CD8-positive, alpha-beta memory T cell (primary cell): ENCODE measurements around the gene MTRF1. TPM values are rescaled to one million over a fixed set of nuclear protein-coding genes. Genes with fewer than 3 reads are reported as not detected.
"Not testable (repeated sequence)": the region's sequence is repeated elsewhere in the genome, so short reads cannot be mapped to it uniquely, and the experiment has no call there.

Experiments used
- CTCF ChIA-PET: fragments of 350-600 bp; sonication (Branson Sonifier 250); formaldehyde crosslinking; loops from one replicate; lab custom pipeline; 2021; ENCODE audit warnings: antibody characterized with exemption; lab: Charles Lee
- POLR2A ChIA-PET: fragments of 350-600 bp; sonication (Branson Sonifier 250); formaldehyde crosslinking; loops from one replicate; lab custom pipeline; 2021; ENCODE audit warnings: antibody characterized with exemption; lab: Charles Lee
- DNase-seq, 5 donors: peaks; one replicate each; pipeline versions ENCODE4 v3.0.0 to v3.0.0-alpha.2; 2020 to 2022; ENCODE audit warnings: mixed read lengths in 1 of 5
- H3K27ac ChIP-seq: one replicate; pipeline ENCODE4 v1.7.0; 2013; ENCODE audit warnings: low read depth, mild to moderate bottlenecking, low read length, moderate library complexity
- H3K27me3 ChIP-seq: 2 replicates; pipeline ENCODE4 v1.7.0; 2013; ENCODE audit warnings: low read length, mild to moderate bottlenecking; ENCODE audit not compliant: insufficient read depth, poor library complexity, severe bottlenecking
- H3K36me3 ChIP-seq: 2 replicates; pipeline ENCODE4 v1.7.0; 2013; ENCODE audit warnings: mild to moderate bottlenecking, low read length, moderate library complexity; ENCODE audit not compliant: insufficient read depth
- H3K4me1 ChIP-seq: 2 replicates; pipeline ENCODE4 v1.7.0; 2013; ENCODE audit warnings: mild to moderate bottlenecking, low read length, moderate library complexity; ENCODE audit not compliant: insufficient read depth
- H3K4me3 ChIP-seq: 2 replicates; pipeline ENCODE4 v1.7.0; 2013; ENCODE audit warnings: mild to moderate bottlenecking, low read length
- H3K9me3 ChIP-seq: 2 replicates; pipeline ENCODE4 v1.7.0; 2013; ENCODE audit warnings: mild to moderate bottlenecking, low read length
- H3K27ac Mint-ChIP-seq, 8 donors: one replicate each; pipeline ENCODE4 v1.8.0; 2020 to 2021; ENCODE audit warnings: mixed read lengths in 8 of 8, mild to moderate bottlenecking in 6 of 8, inconsistent platforms in 3 of 8, moderate library complexity in 3 of 8
- H3K27me3 Mint-ChIP-seq, 2 donors: one replicate each; pipeline ENCODE4 v1.8.0; 2020 to 2021; ENCODE audit warnings: mixed read lengths in 2 of 2, mild to moderate bottlenecking in 1 of 2, moderate library complexity in 1 of 2
- H3K36me3 Mint-ChIP-seq, 3 donors: one replicate each; pipeline ENCODE4 v1.8.0; 2020 to 2021; ENCODE audit warnings: mixed read lengths in 3 of 3, inconsistent platforms in 1 of 3, mild to moderate bottlenecking in 1 of 3
- H3K4me1 Mint-ChIP-seq, 3 donors: one replicate each; pipeline ENCODE4 v1.8.0; 2020 to 2021; ENCODE audit warnings: mixed read lengths in 3 of 3, inconsistent platforms in 1 of 3, mild to moderate bottlenecking in 1 of 3
- H3K4me3 Mint-ChIP-seq, 7 donors: one replicate each; pipeline ENCODE4 v1.8.0; 2020 to 2021; ENCODE audit warnings: mixed read lengths in 7 of 7, mild to moderate bottlenecking in 6 of 7, moderate library complexity in 4 of 7, inconsistent platforms in 2 of 7
- H3K9me3 Mint-ChIP-seq, 5 donors: one replicate each; pipeline ENCODE4 v1.8.0; 2020 to 2022; ENCODE audit warnings: mixed read lengths in 5 of 5, mild to moderate bottlenecking in 3 of 5, moderate library complexity in 2 of 5, inconsistent platforms in 1 of 5
- polyA plus RNA-seq: library from polyadenylated mRNA; unstranded; fragments of 300-500 nt; fragmentation: Illumina TruSeq; gene quantifications from one replicate; pipeline ENCODE4 v1.2.3, GENCODE V29; 2021
- total RNA-seq, 2 experiments: library from RNA; stranded (reverse); gene quantifications; one replicate each; pipeline ENCODE4 v1.2.3, GENCODE V29; 2021

The MTRF1 gene
- total and polyA plus RNA-seq, 3 experiments from 2014 or later = 11.5 to 18.8 (median 17.3) TPM

- no peak for DNase-seq
- no peaks in the 10 kb centered on the region for H3K27me3 ChIP-seq
- Mint-ChIP-seq H3K4me3 (no peak overlapping the region), H3K4me1 (no peaks in the 10 kb centered on the region), H3K27ac (no peak overlapping the region), H3K36me3 (peaks cover 0 to 12% (median 0%) of the 10 kb centered on the region in 3 donors), H3K27me3 (no peaks in the 10 kb centered on the region), H3K9me3 (peaks cover 0 to 4% (median 0%) of the 10 kb centered on the region in 5 donors)
- H3K27ac ChIP-seq = no peak overlapping the region
- H3K4me3 ChIP-seq = no peak overlapping the region
- ChIA-PET POLR2A (no interaction called here), CTCF (interaction anchor here (0.9 kb wide), 1 partner anchor 108 kb away, joined by 3 read pairs; no protein-coding TSS in a partner anchor)
- H3K9me3 ChIP-seq = no peaks in the 10 kb centered on the region
- no peaks in the 10 kb centered on the region for H3K4me1 ChIP-seq
- H3K36me3 ChIP-seq = no peaks in the 10 kb centered on the region
Observed at GRCh38 chr13:41182231-41182630, 81.1 kb downstream of the MTRF1 start.

GRCh38 chr13:41179593-41180250, 83.7 kb downstream of the MTRF1 start:
- CTCF ChIA-PET = no interaction called here
- Histone ChIP-seq H3K27me3 (no peaks in the 10 kb centered on the region), H3K36me3 (no peaks in the 10 kb centered on the region), H3K4me1 (no peaks in the 10 kb centered on the region), H3K4me3 (no peak overlapping the region), H3K9me3 (no peaks in the 10 kb centered on the region), H3K27ac (no peak overlapping the region)
- no peak overlapping the region for H3K4me3 Mint-ChIP-seq
- H3K27me3 Mint-ChIP-seq = no peaks in the 10 kb centered on the region
- no peaks in the 10 kb centered on the region for H3K4me1 Mint-ChIP-seq
- H3K36me3 Mint-ChIP-seq = peaks cover 5 to 32% (median 9%) of the 10 kb centered on the region in 3 donors
- no peak overlapping the region for H3K27ac Mint-ChIP-seq
- DNase-seq = no peak
- POLR2A ChIA-PET = no interaction called here
- peaks cover 16 to 18% (median 17%) of the 10 kb centered on the region in 5 donors for H3K9me3 Mint-ChIP-seq

DNA sequence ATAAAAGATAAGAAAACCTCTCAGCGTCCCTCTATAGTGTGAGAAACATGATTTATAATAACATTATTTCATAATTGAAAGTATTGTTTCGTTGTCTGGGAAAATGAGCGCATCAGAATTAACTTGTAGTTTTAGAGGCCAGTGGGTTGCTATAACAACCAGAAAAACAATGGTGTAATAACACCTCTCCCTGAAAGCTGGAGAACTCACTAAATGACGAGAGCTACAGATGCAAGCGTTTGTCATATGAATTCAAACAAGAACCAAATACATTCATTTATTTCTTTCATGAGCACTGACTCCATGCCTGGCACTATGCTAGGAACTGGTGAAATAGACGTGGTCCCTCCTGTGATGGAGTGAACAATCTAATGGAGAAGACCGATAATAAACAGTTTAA, 85.3 kb downstream of the MTRF1 start:
- H3K27me3 Mint-ChIP-seq = no peaks in the 10 kb centered on the region
- H3K36me3 ChIP-seq = no peaks in the 10 kb centered on the region
- H3K4me1 ChIP-seq = no peaks in the 10 kb centered on the region
- H3K27ac ChIP-seq = no peak overlapping the region
- no peak overlapping the region for H3K4me3 Mint-ChIP-seq
- H3K36me3 Mint-ChIP-seq = peaks cover 7 to 42% (median 9%) of the 10 kb centered on the region in 3 donors
- H3K4me3 ChIP-seq = no peak overlapping the region
- no peaks in the 10 kb centered on the region for H3K27me3 ChIP-seq
- H3K4me1 Mint-ChIP-seq = no peaks in the 10 kb centered on the region
- ChIA-PET CTCF (no interaction called here), POLR2A (no interaction called here)
- no peak overlapping the region for H3K27ac Mint-ChIP-seq
- DNase-seq = no peak
- no peaks in the 10 kb centered on the region for H3K9me3 ChIP-seq
- peaks cover 16 to 23% (median 21%) of the 10 kb centered on the region in 5 donors for H3K9me3 Mint-ChIP-seq

DNA sequence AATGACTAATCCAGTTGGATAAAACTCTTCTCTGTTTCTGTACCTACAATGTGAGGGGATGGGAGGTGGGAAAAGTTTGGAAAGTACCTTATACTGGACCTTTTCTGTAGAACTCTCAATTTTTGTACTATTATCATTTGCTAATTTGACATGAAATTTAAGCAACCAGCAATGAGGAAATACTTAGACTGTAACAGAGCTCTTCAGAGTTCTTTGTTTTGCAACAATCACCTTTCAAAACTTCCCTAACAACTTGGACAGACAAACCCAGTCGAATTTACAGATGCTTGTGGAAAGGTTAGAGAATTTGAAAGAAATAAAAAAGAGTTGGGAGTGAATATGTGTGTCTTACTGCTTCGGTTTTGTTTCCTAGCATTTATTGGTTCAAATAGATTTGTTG, 85.8 kb downstream of the MTRF1 start:
- Histone ChIP-seq H3K4me1 (no peaks in the 10 kb centered on the region), H3K27me3 (no peaks in the 10 kb centered on the region), H3K36me3 (no peaks in the 10 kb centered on the region), H3K27ac (no peak overlapping the region), H3K4me3 (no peak overlapping the region), H3K9me3 (no peaks in the 10 kb centered on the region)
- no peaks in the 10 kb centered on the region for H3K4me1 Mint-ChIP-seq
- peaks cover 0 to 1% of the 10 kb centered on the region in 2 donors for H3K27me3 Mint-ChIP-seq
- peaks cover 10 to 46% (median 12%) of the 10 kb centered on the region in 3 donors for H3K36me3 Mint-ChIP-seq
- DNase-seq = no peak
- ChIA-PET CTCF (no interaction called here), POLR2A (no interaction called here)
- H3K27ac Mint-ChIP-seq = no peak overlapping the region
- no peak overlapping the region for H3K4me3 Mint-ChIP-seq
- peaks cover 16 to 23% (median 21%) of the 10 kb centered on the region in 5 donors for H3K9me3 Mint-ChIP-seq

DNA sequence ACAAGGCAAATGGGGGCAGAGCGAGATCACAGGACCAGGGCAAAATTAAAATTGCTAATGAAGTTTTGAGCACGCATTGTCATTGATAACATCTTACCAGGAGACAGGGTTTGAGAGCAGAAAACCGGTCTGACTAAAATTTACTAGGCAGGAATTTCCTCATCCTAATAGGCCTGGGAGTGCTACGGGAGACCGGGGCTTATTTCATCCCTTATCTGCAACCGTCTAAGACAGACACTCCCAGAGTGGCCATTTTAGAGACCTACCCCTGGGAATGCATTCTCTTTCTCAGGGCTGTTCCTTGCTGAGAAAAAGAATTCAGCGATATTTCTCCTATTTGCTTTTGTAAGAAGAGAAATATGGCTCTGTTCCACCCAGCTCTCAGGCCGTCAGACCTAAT, 87.8 kb downstream of the MTRF1 start:
- H3K27me3 Mint-ChIP-seq, DNase-seq, H3K9me3 ChIP-seq, H3K27ac ChIP-seq, H3K27ac Mint-ChIP-seq, H3K36me3 ChIP-seq, POLR2A ChIA-PET, H3K4me1 ChIP-seq, H3K4me1 Mint-ChIP-seq, CTCF ChIA-PET, H3K27me3 ChIP-seq, H3K4me3 Mint-ChIP-seq, H3K4me3 ChIP-seq: not testable (repeated sequence)
- H3K36me3 Mint-ChIP-seq = peaks cover 11 to 52% (median 12%) of the 10 kb centered on the region in 3 donors
- H3K9me3 Mint-ChIP-seq = peaks cover 16 to 23% (median 21%) of the 10 kb centered on the region in 5 donors

Other genes with a start within 250 kb of the MTRF1 start
- gene ELF1, start 244.3 kb downstream of the MTRF1 start, total RNA-seq = 10 to 100 TPM; 76.8 to 77.6 TPM
- gene ELF1, start 244.3 kb downstream of the MTRF1 start, polyA plus RNA-seq = 139 TPM
- gene WBP4, start 202.1 kb downstream of the MTRF1 start, total RNA-seq = 10 to 100 TPM; 15.5 to 15.8 TPM
- 4.7 TPM for gene WBP4, start 202.1 kb downstream of the MTRF1 start, polyA plus RNA-seq
- gene KBTBD6, start 130.8 kb downstream of the MTRF1 start, total RNA-seq = 1 to 10 TPM; 5.9 to 6.5 TPM
- 4.4 TPM for gene KBTBD6, start 130.8 kb downstream of the MTRF1 start, polyA plus RNA-seq
- 1 to 10 TPM; 4.1 to 4.4 TPM for gene KBTBD7, start 69.0 kb downstream of the MTRF1 start, total RNA-seq
- gene KBTBD7, start 69.0 kb downstream of the MTRF1 start, polyA plus RNA-seq = 8.2 TPM
- 10 to 100 TPM; 23.3 to 24.0 TPM for gene NAA16, start 47.7 kb upstream of the MTRF1 start, total RNA-seq
- 17.0 TPM for gene NAA16, start 47.7 kb upstream of the MTRF1 start, polyA plus RNA-seq
- gene RGCC, start 194.0 kb upstream of the MTRF1 start, total RNA-seq = 100 to 1,000 TPM; 107 to 110 TPM
- 83.0 TPM for gene RGCC, start 194.0 kb upstream of the MTRF1 start, polyA plus RNA-seq